Left ventricle myocardium inferior (tissue), 1 donor: ENCODE measurements around the gene SULT2B1. TPM values are rescaled to one million over a fixed set of nuclear protein-coding genes. Genes with fewer than 3 reads are reported as not detected.

Source experiments
- DNase-seq: peaks from one replicate; pipeline ENCODE4 v3.0.0-alpha.2; 2020
- H3K27ac ChIP-seq: fragments of 200-600 bp; replicated peaks from 2 replicates; pipeline ENCODE4 v1.8.0; 2021
- H3K27me3 ChIP-seq: fragments of 200-600 bp; 2 replicates; pipeline ENCODE4 v1.8.0; 2021; ENCODE audit warnings: low read depth
- H3K36me3 ChIP-seq: fragments of 200-600 bp; 2 replicates; pipeline ENCODE4 v1.8.0; 2021
- H3K4me1 ChIP-seq: fragments of 200-600 bp; 2 replicates; pipeline ENCODE4 v1.8.0; 2021
- H3K4me3 ChIP-seq: fragments of 200-600 bp; 2 replicates; pipeline ENCODE4 v1.8.0; 2021; ENCODE audit warnings: mild to moderate bottlenecking, moderate library complexity
- H3K9me3 ChIP-seq: fragments of 200-600 bp; replicated peaks from 2 replicates; pipeline ENCODE4 v1.8.0; 2021
- CTCF ChIP-seq: fragments of 200-600 bp; IDR thresholded peaks from 2 replicates; pipeline ENCODE4 v1.8.0; 2021; ENCODE audit warnings: antibody characterized with exemption, mild to moderate bottlenecking, borderline replicate concordance
- intact Hi-C: fragments of 100-400 bp; cut with micrococcal nuclease; formaldehyde crosslinking; loops from one replicate; pipeline ENCODE4 v1.11.0; 2022
- total RNA-seq: library from RNA; stranded (reverse); fragmentation: NEBNext Ultra II Directional; extraction: Animal tissue kit (Norgen Biotek cat#: 25700); gene quantifications from one replicate; pipeline ENCODE4 v1.2.1, GENCODE V29; 2021
- donor health status: DM: no; HTN: yes; CAD: no; lungs with severe emphysema.

The SULT2B1 gene
- total RNA-seq, 1 donor from 2014 or later = 0.33 TPM

DNA sequence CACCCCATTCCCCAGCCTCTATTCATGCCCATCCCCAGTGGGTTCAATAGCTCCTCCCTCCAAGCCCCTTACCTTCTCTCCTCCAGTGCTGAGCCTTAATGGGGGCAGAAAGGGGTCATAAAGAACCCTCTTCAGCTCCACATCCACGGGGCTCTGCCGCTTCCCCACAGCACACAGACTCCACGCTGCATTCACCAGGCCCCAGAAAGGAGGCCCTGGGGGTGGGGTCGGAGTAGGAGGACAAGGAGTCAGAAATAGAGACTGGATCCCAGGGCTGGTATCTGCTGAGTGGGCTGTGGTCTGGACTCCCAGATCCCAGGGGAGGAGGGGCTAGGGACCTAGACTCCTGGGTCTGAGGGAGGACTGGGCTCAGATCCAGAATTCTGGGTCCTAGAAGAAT, 92.4 kb downstream of the SULT2B1 start:
- Histone ChIP-seq H3K27me3 (no peaks in the 10 kb centered on the region), H3K27ac (peak overlapping the region; percentile 87), H3K4me1 (peaks cover 24% of the 10 kb centered on the region), H3K36me3 (no peaks in the 10 kb centered on the region), H3K9me3 (no peaks in the 10 kb centered on the region), H3K4me3 (peak overlapping the region; percentile 73)
- no peak for TF ChIP-seq CTCF
- intact Hi-C loops = loop anchor here (10.0 kb wide), 1 partner anchor 100 kb away; the partner anchor contains the start of genes IZUMO1 and RASIP1
- DNase-seq = no peak

- Histone ChIP-seq H3K4me3 (peak overlapping the region; percentile 73), H3K27me3 (no peaks in the 10 kb centered on the region), H3K4me1 (peaks cover 24% of the 10 kb centered on the region), H3K9me3 (no peaks in the 10 kb centered on the region), H3K27ac (peak overlapping the region; percentile 87), H3K36me3 (no peaks in the 10 kb centered on the region)
- intact Hi-C loops = loop anchor here (5.0 to 10.0 kb wide), 2 partner anchors 100 to 142 kb away; partner anchors contain the start of genes IZUMO1 and RASIP1
- peak; percentile 72 for DNase-seq
- no peak for TF ChIP-seq CTCF
Observed at GRCh38 chr19:48644839-48645619, 93.1 kb downstream of the SULT2B1 start.

GRCh38 chr19:48645620-48646000, 93.6 kb downstream of the SULT2B1 start:
- intact Hi-C loops = loop anchor here (5.0 to 10.0 kb wide), 2 partner anchors 99 to 142 kb away; partner anchors contain the start of genes IZUMO1 and RASIP1
- Histone ChIP-seq H3K36me3 (no peaks in the 10 kb centered on the region), H3K9me3 (no peaks in the 10 kb centered on the region), H3K27me3 (no peaks in the 10 kb centered on the region), H3K27ac (peak overlapping the region; percentile 87), H3K4me1 (peaks cover 24% of the 10 kb centered on the region), H3K4me3 (peak overlapping the region; percentile 73)
- no peak for TF ChIP-seq CTCF
- no peak for DNase-seq

DNA sequence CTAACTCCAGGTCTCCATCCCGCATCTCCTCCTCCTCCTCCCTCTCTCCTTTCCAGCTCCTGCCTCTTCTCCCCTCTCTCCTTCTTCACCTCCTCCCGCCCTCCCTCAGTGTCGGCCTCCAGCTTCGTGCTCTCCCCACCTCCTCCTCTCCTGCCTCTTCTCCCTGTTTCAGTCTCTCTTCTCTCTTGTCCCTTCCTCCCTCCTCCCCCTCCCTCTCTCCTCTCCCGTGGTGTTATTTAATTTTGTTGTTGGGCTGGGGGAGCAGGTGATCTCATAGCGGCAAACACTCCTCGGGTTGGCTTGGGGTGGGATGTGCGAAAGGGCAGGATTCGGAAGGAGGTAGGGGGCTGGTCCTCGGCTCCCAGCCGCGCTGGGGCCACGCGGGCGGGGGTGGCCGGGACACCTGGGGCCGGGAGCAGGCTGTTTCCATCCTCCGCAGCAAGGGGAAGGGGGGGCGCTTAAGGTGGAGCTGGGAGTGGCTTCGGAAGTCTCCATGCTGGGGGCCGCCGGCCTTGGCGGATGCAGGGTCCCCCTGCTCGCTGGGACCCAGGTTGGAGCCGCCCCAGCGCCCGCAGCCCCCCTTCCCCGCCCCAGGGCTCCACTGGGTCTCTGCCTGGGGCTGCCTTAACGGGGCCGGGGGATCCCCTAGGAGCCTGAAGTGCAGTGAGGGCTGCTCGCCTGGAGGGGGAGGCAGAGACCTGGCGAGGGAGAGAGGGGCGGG, 94.2 kb downstream of the SULT2B1 start, which contains the start of gene CA11:
Gene CA11 (minus strand): TSS at position 187 of the 721 bp plus-strand sequence. CDS start 555 bp downstream, outside the sequence.
- intact Hi-C loops = loop anchor here (5.0 to 10.0 kb wide), 2 partner anchors 99 to 141 kb away; partner anchors contain the start of genes IZUMO1 and RASIP1
- H3K9me3 ChIP-seq = no peaks in the 10 kb centered on the region
- H3K27me3 ChIP-seq = no peaks in the 10 kb centered on the region
- TF ChIP-seq CTCF = peak; percentile 91
- H3K36me3 ChIP-seq = no peaks in the 10 kb centered on the region
- peak; percentile 88 for DNase-seq
- H3K27ac ChIP-seq = peak within 1 kb of the TSS; percentile 87
- H3K4me3 ChIP-seq = peak within 1 kb of the TSS; percentile 73
- H3K4me1 ChIP-seq = peaks cover 24% of the 10 kb centered on the region

DNA sequence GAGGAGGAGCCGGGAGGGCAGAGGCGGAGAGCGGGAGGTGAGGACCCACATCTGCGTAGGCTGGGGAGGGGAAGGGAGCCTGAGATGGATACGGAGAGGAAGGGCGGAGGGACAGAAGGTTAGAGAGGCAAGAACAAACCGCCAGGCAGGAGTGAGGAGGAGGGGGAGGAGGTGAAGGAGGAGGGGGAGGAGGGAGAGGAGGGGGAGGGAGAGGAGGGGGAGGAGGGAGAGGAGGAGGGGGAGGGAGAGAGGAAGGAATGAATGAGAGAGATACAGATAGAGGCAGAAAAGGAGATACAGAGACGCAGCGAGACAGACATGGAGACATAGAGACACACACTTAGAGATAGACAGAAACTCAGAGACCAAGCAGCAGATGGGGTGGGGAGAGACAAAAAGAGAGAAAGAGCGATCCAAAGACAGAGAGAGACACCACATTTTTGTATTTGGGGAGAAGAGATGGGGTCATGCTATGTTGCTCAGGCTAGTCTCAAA, 94.8 kb downstream of the SULT2B1 start:
- no peak for DNase-seq
- no peaks in the 10 kb centered on the region for H3K9me3 ChIP-seq
- peaks cover 24% of the 10 kb centered on the region for H3K4me1 ChIP-seq
- TF ChIP-seq CTCF = no peak
- H3K36me3 ChIP-seq = no peaks in the 10 kb centered on the region
- intact Hi-C loops = loop anchor here (5.0 to 10.0 kb wide), 2 partner anchors 98 to 141 kb away; partner anchors contain the start of genes IZUMO1 and RASIP1
- H3K4me3 ChIP-seq = peak overlapping the region; percentile 73
- H3K27ac ChIP-seq = peak overlapping the region; percentile 87
- H3K27me3 ChIP-seq = no peaks in the 10 kb centered on the region
